GM23248 (cell line): Measurements from ENCODE around the gene PPP1R27.

Experiments used
- EZH2 ChIP-seq: fragments of 200-600 bp; sonication (generic); IDR thresholded peaks from 2 replicates; pipeline ENCODE4 v1.6.1; 2018; ENCODE audit warnings: antibody characterized with exemption, mild to moderate bottlenecking; ENCODE audit not compliant: insufficient read depth, poor library complexity, severe bottlenecking
- EZH2phosphoT487 ChIP-seq: fragments of 200-600 bp; sonication (generic); IDR thresholded peaks from 2 replicates; pipeline ENCODE4 v1.6.1; 2018; ENCODE audit warnings: antibody characterized with exemption, moderate library complexity, mild to moderate bottlenecking, low read depth; ENCODE audit not compliant: insufficient read depth

- TF ChIP-seq EZH2 (no peak), EZH2phosphoT487 (no peak)
These were observed 8.9 kb downstream of the PPP1R27 start for GRCh38 chr17:81825841-81826466.
